GM21447 (cell line): ENCODE results near the gene APOBEC3B.
"Not testable (repeated sequence)": the region's sequence is repeated elsewhere in the genome, so short reads cannot be mapped to it uniquely, and the experiment has no call there.

Experiments used
- ATAC-seq: cut with Tn5 transposase; IDR thresholded peaks from one replicate; pipeline ENCODE4 v1.9.1; 2021; ENCODE audit not compliant: unreplicated experiment

The APOBEC3B gene

DNA sequence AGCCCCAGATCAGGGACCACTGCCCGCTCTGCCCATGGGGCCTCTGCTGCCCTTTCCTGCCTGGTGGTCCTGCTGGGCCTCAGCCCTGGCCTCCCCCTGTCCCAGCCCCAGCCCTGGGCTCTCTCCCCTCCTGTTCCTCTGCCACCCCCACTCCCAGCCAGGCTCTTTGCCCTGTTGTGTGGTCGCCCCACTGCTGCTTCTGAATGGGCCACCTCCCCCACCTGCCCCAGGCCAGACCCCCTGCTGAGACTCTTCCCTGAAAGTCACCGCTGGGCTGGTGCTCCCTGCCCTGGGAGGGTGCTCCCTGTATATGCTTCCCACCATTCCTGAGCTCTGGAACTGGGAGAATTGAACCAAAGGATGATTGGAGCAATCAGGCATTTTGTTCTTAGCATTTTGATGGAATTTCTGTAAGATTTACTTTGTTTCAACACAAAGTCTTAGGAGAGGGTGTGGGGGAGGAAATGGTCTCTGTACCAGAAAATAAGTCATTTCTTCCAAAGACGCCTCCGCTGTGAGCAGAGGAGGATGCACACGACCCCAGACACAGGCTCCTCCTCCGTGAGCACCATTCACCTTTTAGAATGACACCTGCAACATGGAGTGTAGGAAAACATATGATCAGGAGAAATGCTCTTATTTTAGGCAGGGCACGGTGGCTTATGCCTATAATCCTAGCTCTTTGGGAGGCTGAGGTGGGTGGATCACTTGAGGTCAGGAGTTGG, 5.2 kb downstream of the APOBEC3B start:
- no peak for ATAC-seq

DNA sequence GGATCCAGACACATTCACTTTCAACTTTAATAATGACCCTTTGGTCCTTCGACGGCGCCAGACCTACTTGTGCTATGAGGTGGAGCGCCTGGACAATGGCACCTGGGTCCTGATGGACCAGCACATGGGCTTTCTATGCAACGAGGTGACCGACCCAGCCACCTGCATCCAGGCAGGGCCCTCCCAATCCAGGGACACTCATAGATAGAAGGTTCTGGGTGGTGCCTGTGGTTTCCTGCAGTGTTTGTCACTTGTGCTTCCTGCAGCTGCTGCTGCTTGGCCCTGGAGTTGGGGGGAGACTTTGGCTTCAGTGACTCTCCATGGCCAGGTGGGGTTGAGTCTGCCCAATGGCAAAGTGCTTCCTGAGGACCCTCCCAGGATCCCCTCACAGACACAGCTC, 7.3 kb downstream of the APOBEC3B start:
- no peak for ATAC-seq

GRCh38 chr22:38992871-38993371, 10.8 kb downstream of the APOBEC3B start:
- not testable (repeated sequence) for ATAC-seq

GRCh38 chr22:38996105-38996504, 14.0 kb downstream of the APOBEC3B start:
- no peak for ATAC-seq

DNA sequence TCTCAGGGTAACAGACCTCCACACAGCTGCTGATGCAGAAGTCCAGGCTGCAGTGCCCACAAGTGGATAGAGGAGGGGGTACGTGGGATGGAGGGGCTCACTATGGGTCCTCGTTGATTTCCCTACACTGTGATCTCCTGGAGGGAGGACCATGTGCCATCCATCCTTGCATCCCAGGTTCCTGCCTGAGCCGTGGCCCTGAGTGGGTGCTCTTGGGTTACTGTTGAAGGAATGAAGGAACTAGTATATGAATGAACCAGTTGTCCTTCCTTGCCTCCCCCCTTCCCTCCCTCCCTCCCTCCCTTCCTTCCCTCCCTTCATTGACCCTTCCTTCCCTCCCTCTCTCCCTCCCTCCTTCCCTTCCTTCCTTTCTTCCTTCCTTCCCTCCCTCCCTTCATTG, 15.4 kb downstream of the APOBEC3B start:
- no peak for ATAC-seq

GRCh38 chr22:39003165-39003638, 21.1 kb downstream of the APOBEC3B start:
- ATAC-seq = peak; percentile 71

- ATAC-seq = no peak
Observed at GRCh38 chr22:39007177-39007576, 25.0 kb downstream of the APOBEC3B start.

GRCh38 chr22:39008271-39008850, 26.2 kb downstream of the APOBEC3B start:
- not testable (repeated sequence) for ATAC-seq

DNA sequence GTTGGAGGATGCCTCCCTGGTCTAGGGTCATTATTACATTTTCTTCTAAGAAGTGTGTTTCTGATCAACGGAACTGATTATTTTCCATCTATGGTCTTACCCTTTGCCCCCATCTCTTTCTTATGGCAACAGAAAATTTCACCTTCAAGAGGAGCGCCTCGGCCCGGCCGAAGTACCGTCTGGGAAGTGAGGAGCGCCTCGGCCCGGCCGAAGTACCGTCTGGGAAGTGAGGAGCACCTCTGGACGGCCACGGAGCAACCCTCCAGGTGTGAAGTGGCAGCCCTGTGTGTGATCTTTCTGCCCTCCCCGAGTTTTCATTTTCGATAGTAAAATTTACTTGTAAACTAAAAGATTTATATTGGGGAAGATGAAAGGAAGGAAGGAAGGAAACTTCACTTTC, 28.8 kb downstream of the APOBEC3B start:
- no peak for ATAC-seq

DNA sequence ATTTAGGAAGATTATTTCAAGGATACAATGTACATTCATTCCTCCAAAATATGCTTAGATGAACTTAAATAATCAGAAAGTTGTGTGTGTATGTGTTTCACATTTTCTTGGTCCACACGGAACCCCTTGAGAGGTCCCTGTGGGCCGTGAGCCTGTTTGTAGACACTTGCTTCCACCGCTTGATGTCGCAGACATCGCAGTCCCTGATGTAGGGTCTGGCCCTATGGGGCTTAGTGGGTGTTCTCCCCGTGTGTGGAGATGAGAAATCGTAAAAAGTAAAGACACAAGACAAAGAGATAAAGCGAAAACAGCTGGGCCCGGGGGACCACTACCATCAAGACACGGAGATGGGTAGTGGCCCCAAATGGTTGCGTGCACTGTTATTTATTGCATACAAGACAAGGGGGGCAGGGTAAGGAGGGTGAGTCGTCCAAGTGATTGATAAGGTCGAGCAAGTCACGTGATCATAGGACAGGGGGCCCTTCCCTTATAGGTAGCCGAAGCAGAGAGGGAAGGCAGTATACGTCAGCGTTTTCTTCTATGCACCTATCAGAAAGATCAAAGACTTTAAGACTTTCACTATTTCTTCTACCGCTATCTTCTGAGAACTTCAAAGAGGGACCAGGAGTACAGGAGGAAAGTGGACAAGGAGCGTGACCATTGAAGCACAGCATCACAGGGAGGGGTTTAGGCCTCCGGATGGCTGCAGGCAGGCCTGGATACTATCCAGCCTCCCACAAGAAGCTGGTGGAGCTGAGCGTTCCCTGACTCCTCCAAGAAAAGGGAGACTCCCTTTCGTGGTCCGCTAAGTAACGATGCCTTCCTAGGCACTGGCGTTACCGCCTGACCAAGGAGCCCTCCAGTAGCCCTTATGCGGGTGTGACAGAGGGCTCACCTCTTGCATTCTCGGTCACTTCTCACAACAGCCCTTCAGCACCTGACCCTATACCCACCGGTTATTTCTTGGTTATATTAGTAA, 30.7 kb downstream of the APOBEC3B start:
- ATAC-seq = no peak

DNA sequence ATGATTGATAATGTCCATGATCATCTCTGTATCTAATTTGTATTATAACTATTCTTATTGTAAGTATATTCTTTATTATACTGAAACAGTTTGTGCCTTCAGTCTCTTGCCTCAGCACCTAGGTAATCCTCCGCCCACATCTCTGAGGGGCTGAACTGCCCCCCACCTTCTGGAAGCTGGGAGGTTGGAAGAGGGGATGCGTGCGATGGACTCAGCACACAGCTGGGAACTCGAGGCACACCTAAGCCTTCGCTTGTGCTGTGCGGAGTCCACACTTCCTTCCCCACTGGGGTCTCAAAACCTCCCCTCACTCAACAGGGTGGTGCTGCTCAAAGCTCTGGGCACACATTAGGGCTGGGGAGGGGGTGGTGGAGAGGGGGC, 31.4 kb downstream of the APOBEC3B start:
- not testable (repeated sequence) for ATAC-seq

DNA sequence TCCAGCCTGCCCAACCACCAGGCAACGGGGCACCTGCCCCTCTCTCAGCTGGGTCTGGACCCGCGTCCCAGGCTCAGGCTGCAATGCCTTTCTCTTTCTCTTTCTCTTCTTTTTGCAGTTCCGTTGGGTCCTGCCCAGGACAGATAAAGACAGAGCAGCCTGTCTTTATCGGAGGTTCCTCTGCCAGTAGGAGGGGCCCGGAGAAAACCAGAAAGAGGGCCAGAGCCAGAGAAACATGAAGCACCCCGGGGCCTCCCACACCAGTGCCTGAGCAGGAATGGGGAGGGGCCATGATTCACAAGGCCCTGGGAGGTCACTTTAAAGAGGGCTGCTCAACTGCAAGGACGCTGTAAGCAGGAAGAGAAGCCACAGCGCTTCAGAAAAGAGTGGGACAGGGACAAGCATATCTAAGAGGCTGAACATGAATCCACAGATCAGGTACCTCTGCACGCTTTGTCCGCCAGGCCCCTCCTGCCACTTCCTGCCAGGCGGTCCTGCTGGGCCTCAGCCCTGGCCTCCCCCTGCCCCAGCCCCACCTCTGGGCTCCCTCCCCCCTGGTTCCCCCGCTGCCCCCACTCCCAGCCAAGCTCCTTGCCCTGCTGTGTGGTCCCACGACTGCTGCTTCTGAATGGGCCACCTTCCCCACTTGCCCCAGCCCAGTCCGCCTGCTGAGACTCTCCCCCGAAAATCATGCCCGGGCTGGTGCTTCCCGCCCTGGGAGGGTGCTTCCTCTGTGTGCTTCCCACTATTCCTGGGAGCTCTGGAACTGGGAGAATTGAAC, 32.0 kb downstream of the APOBEC3B start, which contains the start of gene APOBEC3C:
Gene APOBEC3C (plus strand): TSS at position 316 of the 781 bp plus-strand sequence. CDS start 106 bp downstream, at position 422.
- ATAC-seq = peak; percentile 91

GRCh38 chr22:39014723-39015121, 32.6 kb downstream of the APOBEC3B start:
- not testable (repeated sequence) for ATAC-seq

GRCh38 chr22:39016592-39016991, 34.4 kb downstream of the APOBEC3B start:
- ATAC-seq = no peak

DNA sequence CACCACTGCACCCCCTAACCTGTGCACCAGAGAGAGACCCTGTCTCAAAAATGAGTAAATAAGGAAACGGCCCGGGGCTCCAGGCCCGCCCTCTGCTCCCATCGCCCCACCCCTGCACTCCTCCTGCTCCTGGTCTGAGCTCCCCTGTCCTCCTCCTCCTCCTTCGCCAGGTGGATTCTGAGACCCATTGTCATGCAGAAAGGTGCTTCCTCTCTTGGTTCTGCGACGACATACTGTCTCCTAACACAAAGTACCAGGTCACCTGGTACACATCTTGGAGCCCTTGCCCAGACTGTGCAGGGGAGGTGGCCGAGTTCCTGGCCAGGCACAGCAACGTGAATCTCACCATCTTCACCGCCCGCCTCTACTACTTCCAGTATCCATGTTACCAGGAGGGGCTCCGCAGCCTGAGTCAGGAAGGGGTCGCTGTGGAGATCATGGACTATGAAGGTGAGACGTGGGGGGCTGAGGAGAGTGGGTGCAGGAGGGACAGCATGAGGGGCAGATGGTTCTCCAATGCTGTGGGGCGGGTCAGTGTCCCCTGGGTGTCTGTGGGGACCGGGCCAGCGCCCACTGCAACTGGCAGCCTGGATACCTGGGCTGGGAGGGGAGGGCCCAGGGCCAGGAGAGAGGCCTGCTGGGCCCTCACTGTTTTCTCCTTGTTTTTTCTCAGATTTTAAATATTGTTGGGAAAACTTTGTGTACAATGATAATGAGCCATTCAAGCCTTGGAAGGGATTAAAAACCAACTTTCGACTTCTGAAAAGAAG, 35.6 kb downstream of the APOBEC3B start:
- ATAC-seq = no peak

GRCh38 chr22:39020021-39020651, 38.0 kb downstream of the APOBEC3B start:
- not testable (repeated sequence) for ATAC-seq

DNA sequence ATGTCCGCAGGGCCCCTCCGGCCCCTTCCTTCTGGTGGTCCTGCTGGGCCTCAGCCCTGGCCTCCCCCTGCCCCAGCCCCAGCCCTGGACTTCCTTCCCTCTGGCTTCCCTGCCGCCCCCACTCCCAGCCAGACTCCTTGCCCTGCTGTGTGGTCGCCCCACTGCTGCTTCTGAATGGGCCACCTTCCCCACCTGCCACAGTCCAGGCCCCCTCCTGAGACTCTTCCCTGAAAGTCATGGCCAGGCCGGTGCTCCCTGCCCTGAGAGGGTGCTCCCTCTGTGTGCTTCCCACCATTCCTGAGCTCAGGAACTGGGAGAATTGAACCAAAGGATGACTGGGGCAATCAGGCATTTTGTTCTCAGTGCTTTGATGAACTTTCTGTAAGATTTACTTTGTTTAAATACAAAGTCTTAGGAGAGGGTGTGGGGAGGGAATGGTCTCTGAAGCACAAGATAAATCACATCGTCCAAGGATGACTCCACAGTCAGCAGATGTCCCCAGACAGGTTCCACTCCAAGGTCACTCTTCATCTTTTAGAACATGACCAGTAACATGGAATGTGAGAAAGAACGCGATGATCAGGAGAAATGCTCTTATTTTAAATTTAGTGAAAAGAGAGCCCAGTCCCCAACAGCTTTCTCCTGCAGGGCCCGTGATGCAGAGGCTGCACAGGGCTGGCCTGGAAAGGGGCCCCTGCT, 39.6 kb downstream of the APOBEC3B start:
- no peak for ATAC-seq

- no peak for ATAC-seq
Observed at GRCh38 chr22:39024519-39025308, 42.6 kb downstream of the APOBEC3B start.
